HS-27A (cell line): ENCODE measurements around the gene MON2.

Experiments
- DNase-seq: peaks from one replicate; pipeline ENCODE4 v3.0.0-alpha.2; 2012; ENCODE audit warnings: low read depth, missing footprints

Gene MON2

DNA sequence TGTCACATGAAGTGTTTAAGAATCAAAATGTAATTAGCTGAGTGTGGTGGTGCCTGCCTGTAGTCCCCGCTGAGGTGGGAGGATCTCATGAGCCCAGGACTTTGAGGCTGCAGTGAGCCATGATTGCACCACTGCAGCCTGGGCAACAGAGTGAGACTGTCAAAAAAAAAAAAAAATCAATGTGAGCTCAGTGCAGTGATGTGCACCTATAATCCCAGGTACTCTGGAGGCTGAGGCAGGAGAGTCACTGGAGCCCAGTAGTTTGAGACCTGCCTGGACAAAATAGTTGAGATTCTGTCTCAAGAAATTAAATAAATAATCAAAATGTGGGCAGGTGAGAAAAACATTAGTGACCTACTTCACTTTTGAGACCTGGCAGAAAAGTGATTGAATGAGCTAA lies 140.0 kb downstream of the MON2 start:
- no peak for DNase-seq

DNA sequence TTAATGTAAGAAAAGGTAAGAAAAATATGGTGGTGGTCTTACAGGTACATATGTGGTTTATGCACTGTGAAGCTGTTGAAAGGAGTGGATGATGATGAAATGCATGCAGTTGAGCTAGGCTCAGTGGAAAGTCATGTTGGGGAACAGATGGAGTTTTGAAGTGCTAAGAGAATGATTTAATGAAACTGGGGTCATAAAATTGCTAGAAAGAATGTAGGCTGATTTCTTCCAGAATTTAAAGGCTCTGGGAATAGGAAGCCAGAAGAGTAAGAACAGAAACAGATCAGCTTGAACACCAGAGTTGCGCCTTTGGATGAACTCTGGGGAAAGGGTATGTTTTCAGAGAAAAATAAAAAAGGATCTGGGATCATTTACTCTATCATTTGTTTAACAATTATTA lies 146.5 kb downstream of the MON2 start:
- DNase-seq = no peak

DNA sequence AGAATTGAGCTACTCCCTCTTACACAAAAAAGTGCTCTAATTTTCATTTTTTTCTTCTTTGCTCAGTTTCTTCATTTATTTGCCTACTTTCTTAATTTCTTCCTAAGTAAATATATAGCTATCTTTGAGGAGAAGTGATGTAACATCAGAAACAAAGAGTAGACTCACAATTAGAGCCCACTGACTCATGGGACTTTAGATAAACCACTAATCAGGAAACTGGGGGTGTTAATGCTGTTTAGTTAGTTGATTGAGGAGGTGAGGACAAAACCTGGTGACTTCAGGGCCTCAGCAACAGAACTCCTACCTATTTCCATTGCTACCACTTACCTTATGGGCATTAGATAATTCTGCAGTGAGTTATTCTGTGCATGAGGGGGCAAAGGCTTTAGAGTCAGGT lies 151.7 kb downstream of the MON2 start:
- no peak for DNase-seq

DNA sequence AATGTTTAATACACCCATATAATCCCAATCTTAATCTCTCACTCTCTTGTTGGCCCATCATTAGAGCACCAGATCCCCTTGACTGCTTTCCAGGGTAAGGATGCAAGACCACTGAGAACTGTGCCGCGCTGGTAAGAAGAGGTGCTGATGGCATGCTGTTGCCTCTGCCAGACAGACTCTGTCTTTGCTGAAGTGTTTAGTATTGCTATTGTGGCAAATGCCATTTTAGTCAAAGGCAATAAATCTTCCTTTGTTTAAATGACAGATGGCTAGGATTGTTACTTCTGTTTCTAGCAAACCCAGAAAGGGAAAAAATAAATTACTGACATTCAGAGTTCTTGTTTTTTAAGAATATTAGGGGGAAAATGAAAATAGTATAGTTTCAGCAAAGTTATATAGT lies 152.3 kb downstream of the MON2 start:
- no peak for DNase-seq

DNA sequence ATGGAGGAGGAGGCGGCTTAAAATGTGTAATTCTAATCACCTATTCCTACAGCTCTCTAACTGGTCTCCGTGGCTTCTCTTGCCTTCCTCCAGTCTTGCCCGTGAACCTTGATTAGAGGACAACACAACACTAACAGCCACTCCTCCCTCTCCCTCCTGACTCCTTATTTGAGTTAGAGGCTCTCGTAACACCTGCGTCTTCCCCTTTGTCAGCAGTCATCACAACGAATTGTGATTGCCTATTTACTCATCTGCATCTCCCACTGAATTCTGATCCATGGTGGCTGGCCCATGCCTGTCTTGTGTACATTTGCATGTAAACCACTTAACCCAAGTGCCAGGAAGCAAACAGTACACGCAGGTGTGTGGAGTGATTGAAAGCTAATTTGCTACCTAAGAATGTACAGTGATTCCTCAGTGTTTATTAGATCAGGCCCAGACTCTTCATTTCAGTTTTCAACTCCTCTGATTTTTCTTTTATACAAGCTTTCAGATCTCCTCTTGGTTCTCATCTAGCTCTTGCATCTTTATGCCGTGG lies 154.5 kb downstream of the MON2 start:
- DNase-seq = no peak

DNA sequence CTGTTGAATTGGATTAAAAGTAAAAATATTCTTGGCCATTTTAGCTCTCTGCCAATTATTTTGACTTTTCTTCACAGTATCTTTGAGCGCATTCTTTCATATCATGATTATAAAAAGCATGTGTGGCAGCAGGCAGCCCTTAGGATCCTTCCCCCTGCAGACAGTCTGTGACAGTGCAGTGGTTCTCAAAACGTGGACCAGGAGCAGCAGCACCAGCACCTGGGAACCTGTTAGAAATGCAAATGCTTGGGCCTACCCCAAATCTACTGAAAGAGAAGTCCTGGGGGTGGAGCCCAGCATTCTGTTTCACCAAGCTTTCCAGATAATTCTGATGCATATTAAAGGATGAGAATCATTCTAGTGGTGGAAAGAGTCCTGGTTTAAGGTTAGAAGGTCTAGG lies 155.6 kb downstream of the MON2 start:
- no peak for DNase-seq

DNA sequence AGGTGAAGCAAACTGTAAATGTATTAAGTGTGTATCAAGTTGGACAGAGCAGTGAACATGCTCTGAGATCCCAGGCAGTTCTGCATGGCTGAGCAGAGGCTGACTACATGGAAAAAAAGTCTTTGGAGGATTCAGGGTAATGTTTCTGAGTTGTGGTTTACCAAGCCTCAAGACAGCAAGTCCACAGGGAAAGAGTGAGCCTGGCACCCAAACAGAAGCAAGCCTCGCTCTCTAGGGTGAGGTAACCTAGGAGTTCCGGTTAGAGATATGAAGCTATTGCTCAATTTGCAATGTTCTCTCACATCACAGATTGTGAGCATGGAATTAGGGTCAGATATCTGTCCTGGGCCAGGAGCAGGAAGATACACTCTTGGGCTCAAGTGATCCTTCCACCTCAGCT lies 158.6 kb downstream of the MON2 start:
- no peak for DNase-seq

DNA sequence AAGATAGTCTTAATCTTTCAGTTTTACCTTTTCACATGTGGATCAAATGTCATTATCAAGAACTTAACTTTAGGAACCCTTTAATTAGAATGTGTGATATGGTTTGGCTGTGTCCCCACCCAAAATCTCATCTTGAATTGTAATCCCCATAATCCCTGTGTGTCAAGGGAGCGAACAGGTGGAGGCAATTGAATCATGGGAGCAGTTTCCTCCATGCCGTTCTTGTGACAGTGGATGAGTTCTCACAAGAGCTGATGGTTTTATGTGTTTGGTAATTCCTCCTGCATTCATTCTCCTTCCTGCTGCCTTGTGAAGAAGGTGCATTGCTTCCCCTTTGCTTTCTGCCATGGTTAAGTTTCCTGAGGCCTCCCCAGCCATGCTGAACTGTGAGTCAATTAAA lies 160.6 kb downstream of the MON2 start:
- DNase-seq = no peak

DNA sequence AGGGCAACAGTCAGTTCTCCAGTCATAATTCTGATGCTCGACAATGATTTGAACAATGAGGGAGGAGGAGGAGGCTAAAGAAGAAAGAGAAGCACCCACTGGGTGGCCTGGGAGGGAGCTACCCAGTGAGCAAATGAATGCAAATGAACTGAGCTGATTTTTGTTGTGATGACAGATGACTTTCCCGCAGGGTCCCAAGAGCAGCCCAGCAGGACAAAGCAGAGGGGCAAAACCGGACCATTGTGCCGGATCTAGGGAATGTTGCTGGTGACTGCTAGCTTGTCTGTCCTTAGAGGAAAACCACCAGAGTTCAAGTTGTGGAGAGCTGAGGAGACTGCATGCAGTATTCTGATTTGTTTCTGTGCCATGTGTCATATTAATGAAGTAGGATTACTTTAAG lies 162.8 kb downstream of the MON2 start:
- DNase-seq = no peak

DNA sequence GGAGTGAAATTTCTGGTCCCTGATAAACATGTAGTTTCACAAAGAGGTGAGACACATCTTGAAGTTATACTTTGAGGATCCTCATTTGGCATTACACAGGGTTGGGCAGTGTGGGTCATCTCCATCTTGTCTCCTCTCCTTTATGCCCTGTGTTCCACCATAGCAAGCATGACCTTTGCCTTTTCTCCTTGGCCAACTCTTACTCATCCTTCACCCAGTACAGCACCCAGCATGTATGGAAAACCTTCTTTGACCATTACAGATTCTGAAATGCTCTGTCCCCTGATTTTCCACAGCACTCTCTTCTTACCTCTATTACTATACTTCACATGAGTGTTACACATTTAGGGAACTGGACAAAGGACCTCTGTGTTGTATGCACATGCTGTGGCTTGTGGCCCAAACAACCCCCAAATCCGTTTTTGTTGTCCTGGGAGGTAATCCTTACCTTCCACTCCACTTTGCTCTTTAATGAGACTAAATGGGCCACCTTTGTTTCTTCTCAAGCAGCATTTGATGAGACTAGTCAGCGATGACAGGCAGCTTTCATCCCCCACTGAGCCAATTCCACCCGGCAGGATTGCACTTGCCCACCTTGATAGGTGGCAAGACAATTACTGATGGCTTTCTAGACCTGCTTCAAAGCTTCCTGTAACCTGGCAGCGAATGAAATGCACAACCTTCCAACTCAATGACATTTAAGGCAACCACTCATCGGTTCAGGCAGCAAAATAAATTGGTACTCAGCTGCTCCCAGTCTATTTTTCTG lies 163.5 kb downstream of the MON2 start:
- no peak for DNase-seq

DNA sequence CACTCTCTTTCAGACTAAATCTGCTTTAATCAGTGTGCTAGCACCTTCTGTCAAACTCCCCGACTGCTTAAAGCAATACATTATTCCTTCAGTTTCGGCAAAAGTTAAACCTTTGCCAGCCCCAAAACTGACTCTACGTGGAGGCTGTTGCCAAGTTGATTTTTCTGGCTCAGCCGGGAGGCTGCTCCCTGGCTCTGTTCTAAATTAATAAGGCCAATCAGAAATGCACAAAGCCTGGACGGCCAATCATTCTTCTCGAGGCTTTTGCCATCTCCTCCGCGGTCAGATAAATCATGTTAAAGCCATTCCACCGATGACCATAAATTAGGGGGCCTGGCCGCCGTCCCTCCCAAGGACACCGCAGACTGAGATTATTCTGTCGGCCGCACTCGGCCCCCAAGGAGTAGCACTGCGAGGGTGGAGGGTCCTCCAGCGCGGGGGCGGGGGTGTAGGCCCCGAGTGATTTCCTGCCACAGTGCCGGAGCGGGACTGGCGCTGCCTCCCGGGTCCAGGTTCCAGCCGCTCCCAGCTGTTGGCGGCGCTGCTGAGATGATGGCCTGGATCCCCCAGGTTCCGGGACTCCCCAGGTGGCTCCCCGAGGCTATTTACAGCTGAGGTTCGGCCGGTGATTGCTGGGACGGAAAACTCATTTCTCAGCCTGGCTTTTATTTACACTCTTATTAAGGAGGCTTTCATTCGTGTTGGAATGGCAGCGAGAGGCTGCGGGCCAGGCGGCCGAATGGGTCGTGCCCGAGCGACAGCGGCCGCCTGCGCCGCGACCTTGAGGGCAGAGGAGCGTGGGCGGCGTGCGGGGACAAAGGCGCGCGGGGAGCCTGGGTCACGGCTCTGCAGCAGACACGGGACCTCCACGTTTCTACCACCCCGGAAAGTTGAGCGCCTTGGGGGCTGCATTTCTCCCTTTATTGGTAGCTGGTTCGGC lies 165.1 kb downstream of the MON2 start:
- peak; percentile 59 for DNase-seq

DNA sequence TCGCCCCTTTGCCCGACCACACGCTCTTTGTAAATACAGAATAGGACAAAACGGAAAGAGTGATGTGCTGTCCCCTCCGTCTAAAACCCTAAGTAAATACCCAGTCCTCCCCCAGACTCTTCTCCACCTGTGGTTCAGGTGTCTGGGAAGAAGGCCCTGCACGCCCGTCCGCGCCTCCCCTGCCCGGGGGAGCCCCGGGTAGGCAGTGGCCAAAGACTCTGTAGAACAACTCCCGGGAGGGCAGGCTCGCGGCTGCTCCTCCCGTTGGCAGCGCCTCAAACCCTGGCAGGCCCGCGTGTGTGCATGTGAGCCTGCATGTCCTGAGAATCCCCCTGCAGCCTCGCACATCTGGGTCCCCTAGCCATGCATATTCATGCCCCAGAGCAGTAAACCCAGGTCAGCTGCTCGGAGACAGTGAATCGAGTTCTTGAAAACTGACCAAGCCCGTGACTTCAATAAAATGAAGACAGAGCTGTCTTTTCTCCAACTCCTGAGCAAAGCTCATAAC lies 165.8 kb downstream of the MON2 start:
- DNase-seq = no peak

DNA sequence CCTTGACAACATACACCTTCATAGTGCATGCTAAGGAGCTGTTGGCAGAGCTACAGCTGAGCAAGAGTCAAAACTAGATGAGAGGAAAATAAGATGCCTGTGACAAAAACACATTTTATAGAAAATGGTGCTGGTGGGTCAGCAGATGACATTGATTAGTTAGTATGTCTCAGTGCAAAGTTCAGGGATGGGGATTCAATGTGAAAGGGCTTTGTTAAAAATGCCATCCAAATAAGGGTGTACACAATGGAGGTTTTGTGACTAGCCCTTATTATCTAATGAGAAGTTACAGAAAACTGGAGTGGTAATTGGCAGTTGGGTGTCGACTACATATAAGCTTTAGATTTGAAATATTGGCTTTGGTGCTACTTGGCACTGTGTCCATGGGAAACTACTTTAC lies 169.0 kb downstream of the MON2 start:
- no peak for DNase-seq

DNA sequence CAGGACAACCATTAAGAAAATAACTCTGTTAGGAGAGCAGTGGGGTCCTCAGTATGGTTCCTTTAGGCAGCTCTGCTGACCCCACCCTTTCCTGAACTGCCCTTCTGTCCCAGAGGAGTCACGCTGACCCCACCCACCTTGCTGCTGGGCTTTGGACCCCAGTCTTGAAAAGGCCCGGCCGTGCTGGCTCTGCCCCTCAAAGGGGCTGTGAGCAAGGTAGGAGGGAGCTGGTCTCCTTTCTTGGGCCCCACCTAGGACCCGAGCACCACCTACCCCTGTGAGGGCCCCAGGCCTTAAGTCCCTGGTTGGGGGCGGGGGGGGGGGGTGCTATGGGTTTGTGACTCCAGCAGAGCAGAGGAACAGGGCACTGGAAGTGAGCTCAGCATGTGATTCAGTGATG lies 171.1 kb downstream of the MON2 start:
- no peak for DNase-seq

DNA sequence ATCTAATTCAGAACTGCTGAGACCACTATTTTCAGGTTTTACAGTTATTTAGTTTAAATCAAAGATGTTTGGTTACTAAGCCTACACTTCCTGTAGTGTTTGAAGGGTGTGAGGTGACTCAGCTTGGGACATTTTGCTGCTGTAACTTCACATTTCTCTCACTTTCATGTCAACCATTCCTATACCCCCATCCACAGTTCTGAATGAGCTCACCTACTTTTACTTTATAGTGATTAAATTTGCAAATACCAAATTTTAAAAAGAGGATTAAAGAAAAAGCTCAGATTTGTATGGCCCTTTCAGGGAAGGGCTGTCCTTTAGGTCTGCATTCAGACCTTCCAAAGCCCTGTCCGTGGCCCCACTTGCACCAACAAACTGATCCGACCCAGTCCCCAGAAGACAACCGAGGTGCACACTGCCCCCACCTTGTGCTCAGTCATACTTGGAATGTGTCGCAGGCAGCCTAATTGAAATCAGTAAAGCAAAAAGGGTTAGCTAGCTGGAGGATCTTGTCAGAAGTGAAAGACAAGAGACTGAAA lies 174.4 kb downstream of the MON2 start:
- DNase-seq = no peak

DNA sequence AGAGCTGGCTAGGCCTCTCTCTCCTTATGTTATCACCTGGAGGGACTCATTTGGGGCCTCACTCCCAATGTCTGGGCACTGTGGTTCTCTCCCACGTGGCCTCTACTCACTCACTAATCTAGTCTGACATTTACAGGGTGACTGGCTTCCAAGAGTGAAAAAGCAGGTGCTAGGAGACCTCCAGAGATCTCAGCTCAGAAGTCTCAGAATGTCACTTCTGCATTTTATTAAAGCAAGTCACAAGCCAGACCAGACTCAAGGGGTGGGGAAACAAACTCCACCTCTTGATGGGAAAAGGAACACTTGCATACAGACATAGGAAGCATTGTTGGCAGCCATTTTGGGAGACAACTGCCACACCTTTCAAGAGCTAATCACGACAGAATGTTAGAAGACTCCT lies 175.9 kb downstream of the MON2 start:
- DNase-seq = no peak

DNA sequence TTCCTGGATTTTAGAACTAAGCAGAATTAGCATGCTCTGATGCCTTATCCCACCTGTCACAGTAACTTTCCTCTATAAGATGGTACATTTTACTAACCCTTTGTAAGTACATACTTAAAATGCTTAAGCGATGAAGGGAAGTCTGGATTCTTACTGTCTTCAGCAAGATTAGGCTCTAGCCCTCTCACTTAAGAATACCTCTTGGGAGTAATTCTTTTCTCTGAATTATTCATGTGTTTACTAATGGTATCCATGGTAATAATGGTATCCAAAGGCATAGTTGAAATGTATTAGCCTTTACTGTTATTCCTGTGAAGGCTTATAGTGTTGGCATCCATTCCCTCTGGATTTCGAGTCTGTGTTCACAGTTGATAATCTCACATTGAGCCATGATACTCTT lies 176.9 kb downstream of the MON2 start:
- no peak for DNase-seq

DNA sequence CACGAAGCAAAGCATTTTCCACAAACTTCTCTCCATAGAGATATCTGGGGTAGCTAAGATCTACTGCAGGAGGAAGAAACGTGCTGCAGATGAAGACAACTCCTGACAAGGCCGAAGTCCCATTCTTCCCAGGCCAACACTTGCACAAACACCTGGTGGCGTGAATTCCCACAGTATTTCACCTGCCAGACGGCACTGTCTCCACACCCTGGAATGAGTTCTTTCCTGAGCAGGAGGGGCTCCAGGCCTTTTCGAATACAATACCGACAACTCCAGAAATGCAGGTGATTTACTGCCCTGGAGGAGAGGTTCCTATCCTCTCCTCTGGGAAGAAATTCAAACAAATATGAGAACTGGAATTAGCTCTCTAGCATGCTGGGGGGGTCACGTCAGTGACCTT lies 179.9 kb downstream of the MON2 start:
- DNase-seq = no peak

DNA sequence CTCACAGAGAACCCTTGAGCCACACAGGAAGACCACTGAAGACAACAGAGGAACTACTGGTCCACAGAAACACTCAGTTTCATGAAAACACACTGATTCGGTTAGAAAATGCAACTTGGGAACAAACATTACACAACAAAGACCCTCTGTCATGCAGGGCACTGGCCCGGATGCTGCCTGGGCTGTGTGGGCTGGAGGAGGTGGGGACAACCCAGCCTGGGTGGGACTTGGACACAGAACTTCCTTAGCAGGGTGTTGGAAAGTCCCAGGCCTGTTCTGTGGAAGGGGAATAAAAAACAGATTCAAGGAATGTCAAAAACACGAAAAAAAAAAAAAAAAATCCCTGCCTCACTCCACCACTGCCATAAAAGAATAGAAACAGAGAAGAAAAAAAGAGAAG lies 181.0 kb downstream of the MON2 start:
- no peak for DNase-seq

DNA sequence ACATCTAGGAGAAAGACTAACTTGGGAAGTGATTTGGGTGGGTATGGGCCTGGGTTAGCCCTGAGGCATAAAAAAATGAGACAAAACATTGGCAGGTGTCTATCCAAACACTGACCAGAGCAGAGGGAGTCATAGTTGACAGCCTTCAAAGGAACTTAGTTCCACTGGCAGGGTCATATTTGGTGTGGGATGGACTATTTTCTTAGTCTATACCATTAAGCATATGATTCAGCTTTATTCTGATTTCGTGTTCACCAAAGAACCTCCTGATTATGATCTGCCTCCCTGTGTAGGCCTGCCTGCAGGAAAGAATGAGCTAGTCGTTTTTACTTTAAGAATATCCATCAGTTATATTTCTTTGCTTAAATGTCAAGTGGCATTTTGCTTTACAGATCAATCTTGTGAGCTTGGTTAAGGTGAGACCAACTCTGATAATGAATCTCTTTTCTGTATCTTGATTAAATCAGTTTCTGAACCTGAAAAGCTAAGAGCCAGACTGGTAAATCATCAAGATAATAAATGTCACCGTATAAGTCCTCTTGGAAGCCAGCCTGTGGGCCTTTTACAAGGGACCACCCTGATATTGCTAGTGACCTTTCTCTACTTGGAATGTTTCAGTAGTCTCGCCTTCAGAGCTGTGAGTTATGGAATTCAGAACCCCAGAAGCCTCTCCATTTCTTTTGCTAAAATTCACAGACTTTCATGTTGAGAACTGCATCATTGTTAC lies 182.9 kb downstream of the MON2 start:
- DNase-seq = no peak
